NCI-H526 (cell line): ENCODE results near the gene ZNF439.
"Not testable (repeated sequence)": the region's sequence is repeated elsewhere in the genome, so short reads cannot be mapped to it uniquely, and the experiment has no call there.

Experiments
- DNase-seq, 2 experiments: peaks; one replicate each; lab custom pipeline; 2025; lab: John Stamatoyannopoulos, UW

The ZNF439 gene

GRCh38 chr19:11848594-11849469 is at the start of gene ZNF439:
Gene ZNF439 (plus strand): TSS chr19:11848726. CDS start chr19:11848868, 142 bp downstream.
- peak; percentile 76 to 94 for DNase-seq

- no peak for DNase-seq
These were observed 42.0 kb upstream of the ZNF439 start for GRCh38 chr19:11806354-11807098.

GRCh38 chr19:11807099-11807380 is 41.5 kb upstream of the ZNF439 start:
- no peak for DNase-seq

- DNase-seq, result peak in 1 of 2 experiments; percentile 42
These were observed 34.9 kb upstream of the ZNF439 start for GRCh38 chr19:11813703-11814028.

GRCh38 chr19:11814029-11814699 is 34.4 kb upstream of the ZNF439 start, which contains the start of gene ZNF440:
Gene ZNF440 (plus strand): TSS chr19:11814273. CDS start chr19:11814448, 175 bp downstream.
- DNase-seq, result peak; percentile 77 to 93

GRCh38 chr19:11814700-11815035 is 33.9 kb upstream of the ZNF439 start:
- peak; percentile 17 to 35 for DNase-seq

GRCh38 chr19:11821474-11822109 is 26.9 kb upstream of the ZNF439 start:
- no peak for DNase-seq

GRCh38 chr19:11828957-11829876 is 19.3 kb upstream of the ZNF439 start:
- not testable (repeated sequence) for DNase-seq

GRCh38 chr19:11832253-11832912 is 16.1 kb upstream of the ZNF439 start:
- no peak for DNase-seq

GRCh38 chr19:11833541-11833940 is 15.0 kb upstream of the ZNF439 start:
- no peak for DNase-seq

- not testable (repeated sequence) for DNase-seq
These were observed 12.9 kb upstream of the ZNF439 start for GRCh38 chr19:11835626-11836066.

GRCh38 chr19:11843722-11844121 is 4.8 kb upstream of the ZNF439 start:
- DNase-seq, result no peak

GRCh38 chr19:11847615-11848014 is 911 bp upstream of the ZNF439 start:
- peak in 1 of 2 experiments; percentile 0 for DNase-seq

GRCh38 chr19:11848200-11848593 is 329 bp upstream of the ZNF439 start:
- DNase-seq, result no peak

GRCh38 chr19:11850289-11850688 is 1.8 kb downstream of the ZNF439 start:
- not testable (repeated sequence) for DNase-seq

GRCh38 chr19:11853358-11853757 is 4.8 kb downstream of the ZNF439 start:
- DNase-seq, result no peak

- no peak for DNase-seq
These were observed 8.2 kb downstream of the ZNF439 start for GRCh38 chr19:11856596-11857250.

GRCh38 chr19:11860721-11861120 is 12.2 kb downstream of the ZNF439 start:
- DNase-seq, result no peak

- DNase-seq, result no peak
These were observed 12.8 kb downstream of the ZNF439 start for GRCh38 chr19:11861301-11861700.

GRCh38 chr19:11867766-11868165 is 19.2 kb downstream of the ZNF439 start:
- DNase-seq, result not testable (repeated sequence)
